ELF-1 (cell line): ENCODE data around the gene WNT11.

Experiments used
- DNase-seq: peaks from one replicate; pipeline ENCODE4 v3.0.0-alpha.2; 2016; ENCODE audit warnings: low read depth, low spot score

Gene WNT11

DNA sequence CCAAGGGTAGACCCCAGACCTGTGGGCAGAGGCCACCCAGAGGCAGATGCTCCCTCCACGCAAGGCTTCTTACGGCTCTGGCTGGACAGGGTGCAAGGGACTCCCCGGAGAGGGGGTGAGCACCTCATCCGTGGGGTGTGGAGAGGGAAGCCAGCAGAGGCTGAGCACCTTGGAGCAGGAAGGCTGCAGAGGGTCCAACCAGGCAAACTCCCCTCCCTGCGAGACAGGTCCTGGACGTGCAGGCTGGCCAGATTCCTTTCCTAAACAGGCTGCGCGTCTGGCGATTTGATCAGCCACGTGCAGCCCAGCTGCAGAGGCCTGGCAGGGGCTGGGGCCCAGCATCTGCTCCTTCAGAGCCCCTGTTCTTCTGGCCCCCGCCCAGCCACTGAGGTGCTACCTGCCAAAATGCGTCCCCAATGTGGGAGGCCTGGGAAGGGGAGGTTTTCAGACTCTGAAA lies 49.3 kb downstream of the WNT11 start:
- no peak for DNase-seq

DNA sequence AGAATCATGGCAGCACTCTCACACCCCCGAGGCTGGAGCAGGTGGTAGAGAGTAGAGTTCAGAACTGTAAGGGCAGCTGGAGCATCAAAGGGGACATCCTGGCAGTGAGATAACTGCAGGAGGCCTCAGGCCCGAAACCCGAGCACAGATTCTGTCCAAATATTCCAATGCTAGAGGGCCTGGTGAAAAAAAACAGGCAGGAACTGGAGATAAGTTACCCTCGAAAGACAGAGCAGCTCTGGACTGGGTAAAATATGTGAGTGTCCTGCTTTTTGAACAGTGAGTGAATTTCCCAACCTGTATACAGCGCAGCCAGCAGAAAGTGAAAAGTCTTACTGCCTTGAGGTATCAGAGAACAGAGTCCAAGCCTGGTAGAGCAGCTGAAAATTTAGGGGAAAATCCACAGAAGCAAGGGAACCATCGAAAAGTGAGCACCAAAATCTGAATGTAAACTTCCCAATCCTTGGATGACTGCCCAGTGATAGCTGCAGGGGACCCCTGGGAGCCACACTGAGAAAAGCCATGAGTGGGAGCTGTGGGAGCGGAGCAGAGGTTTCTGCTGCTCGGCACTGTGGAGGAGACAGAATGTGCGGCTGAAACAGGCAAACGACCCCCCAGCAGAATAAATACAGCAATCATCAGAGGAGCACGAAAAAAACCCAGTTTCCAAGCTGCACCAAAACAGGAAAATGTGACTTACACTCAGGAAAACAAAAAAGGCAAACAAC lies 50.6 kb downstream of the WNT11 start:
- DNase-seq: peak; percentile 72

DNA sequence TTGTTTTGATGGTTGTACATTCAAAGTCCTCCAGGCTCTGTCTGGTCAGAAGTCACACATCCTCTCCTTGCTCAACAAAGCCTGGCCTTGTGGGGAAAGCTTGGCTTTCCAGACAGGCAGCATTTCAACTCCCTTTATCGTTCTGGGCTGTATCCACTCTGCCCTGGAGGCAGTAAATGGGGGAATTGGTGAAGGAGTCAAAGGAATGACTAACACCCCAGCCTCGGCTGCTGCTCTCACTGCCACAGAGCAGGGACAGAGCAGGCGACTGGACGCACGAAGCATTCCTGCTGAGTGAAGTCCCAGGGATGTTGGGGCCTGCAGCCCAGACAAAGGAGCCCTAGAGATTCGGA lies 52.8 kb downstream of the WNT11 start:
- DNase-seq: peak; percentile 93

DNA sequence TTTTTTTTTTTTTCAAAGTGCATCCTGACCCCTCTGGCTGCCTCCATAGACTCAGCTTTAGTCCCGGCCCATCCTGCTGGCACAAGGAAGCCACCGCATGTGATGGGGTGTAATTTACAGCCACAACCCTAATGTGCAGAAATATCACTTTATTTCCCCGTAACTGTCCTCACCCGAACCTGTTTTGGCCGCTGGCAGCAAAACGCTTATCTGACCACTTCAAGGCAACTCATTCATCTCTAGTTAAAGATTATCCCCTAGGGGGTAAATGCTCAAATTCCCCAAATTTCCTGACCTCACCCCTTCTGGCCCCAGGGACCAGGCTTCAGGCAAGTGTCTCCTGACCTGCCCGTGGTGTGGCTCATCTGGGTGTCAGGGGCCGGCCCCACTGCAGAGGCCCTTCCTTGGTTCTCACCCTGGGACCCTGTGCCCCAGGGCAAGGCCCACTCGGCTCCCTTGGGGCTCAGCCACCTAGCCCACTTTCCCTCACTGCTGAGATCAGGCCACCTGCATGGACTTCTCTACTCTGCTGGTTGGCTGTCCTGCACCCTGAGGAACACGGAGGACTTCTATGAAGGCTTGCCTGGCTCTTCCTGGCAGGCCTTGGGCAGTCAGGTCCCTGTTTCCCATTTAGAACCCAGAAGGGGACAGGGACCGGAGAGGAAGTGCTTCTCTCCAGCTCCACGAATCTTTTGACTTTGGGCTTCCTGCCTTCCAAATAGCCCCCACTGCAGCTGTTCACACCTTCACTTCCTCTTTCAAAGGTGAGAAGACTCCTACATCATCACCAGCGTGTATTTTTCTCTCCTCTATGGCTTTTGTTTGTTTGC lies 53.3 kb downstream of the WNT11 start:
- DNase-seq: peak; percentile 74

DNA sequence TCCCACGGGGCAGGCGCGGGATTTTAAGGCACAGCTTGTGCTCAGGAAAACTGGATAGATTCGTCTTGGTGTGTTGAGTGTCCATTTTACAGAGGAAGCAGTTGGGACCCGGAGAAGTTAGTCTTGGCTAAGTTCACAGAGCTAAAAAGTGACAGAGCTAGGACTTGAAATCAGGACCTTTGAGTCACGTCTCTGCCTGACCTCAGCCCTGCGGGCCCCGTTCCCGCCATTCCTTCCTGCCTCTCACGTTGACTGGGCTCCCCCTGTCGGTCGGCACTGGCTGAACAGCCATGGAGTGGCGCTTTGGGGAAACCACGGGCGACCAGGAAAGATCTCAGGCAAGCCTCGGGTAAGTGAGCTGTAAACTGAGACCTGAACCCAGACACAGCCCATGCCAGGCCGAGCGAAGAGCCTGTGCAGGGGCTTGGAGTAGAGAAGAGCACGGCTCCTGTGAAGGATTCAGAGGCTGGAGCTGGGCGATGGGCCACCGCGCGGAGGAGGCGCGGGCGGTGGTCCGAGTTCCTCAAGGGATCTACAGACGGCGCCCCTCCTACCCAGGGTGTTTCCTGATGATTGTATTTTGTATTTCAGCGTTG lies 54.1 kb downstream of the WNT11 start:
- DNase-seq: peak; percentile 94

DNA sequence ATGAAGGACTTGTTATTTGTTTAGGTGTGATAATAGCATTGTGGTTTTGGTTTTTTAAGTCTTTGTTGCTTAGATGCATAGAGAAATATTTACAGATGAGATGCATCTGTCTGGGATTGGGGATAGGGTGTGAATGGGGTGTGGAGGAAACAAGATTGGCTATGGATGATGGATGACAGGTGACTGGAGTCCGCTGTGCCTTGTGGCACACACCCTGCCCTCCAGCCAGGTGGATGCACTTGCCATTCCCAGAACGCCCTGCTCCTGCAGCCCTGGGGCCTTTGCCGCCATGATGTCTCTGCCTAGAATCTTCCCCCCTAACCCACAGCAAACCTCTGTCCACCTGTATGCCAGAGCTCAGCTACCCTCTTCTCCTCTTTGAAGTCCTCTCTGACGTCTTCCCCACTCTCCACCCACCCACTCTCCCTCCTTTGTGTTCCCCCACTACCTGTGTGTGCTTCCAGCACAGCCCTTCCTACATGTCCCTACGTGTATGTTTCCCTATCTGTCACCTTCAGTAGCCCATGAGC lies 54.7 kb downstream of the WNT11 start:
- no peak for DNase-seq

DNA sequence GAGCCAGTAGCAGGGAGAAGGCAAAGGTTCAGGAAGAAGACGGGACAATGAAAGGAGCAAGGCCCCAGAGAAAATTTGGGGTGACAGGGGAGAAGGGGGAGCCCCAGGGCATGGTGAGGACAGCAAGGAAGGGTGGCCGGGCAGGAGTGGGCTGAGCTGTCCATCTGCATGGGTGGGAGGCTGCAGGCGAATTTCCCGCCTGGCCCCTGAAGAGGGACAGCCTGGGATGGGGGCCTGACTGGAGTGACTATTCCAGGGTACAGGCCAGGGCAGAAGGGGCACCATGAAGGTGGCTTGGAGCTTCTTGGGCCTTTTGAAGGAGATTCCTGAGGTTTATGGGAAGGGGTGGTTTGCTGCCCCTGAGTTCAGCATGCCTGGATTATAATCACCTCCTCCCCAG lies 56.2 kb downstream of the WNT11 start:
- no peak for DNase-seq

DNA sequence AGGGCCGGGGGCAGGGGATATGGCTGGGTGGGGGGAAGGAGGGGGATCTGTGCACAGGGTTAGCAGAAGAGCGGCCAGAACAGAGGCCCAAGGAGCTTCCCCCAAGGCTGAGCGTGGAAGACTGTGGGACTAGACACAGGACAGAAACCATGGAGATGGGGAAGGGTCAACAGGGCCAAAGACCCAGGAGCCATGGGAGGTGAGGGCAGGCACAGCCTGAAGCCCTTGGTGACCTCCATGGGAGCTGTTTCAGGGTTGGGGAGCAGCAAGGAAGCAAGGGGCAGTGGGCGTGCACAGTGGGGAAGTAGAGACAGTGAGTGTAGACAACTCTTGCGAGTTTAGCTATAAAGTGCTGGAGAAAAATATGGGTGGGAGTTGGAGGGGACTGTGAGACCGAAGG lies 56.6 kb downstream of the WNT11 start:
- no peak for DNase-seq

DNA sequence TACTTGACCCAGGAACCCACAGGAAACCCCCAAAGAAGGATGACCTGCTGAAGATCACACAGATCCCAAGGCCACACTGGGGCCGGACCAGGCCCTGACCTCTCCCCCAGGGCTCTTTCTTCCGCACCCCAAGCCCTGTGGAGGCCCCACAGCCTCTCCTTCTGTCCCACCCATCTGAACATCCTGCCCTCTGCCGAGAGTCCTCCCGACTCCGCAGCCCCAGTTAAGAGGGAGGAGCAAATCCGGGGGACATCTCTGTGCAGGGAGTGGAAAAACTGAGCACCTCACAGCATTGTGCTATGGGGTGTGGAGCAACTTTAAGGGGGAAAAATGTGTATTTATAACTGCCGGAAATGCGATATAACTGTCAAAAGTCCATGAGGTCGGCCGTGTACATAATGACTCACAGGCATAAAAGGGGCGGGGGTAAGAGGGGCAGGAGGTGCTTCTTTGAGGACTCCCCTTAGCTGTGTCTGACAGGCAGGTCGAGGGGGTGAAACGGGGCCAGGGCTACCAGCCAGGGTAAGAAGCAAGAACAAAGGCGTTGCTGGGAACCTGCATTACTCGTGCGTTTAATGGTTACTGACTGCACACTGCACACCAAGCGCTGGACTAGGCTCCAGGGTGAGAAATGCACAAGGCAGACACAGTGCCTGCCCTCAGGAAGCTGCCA lies 57.2 kb downstream of the WNT11 start:
- no peak for DNase-seq

DNA sequence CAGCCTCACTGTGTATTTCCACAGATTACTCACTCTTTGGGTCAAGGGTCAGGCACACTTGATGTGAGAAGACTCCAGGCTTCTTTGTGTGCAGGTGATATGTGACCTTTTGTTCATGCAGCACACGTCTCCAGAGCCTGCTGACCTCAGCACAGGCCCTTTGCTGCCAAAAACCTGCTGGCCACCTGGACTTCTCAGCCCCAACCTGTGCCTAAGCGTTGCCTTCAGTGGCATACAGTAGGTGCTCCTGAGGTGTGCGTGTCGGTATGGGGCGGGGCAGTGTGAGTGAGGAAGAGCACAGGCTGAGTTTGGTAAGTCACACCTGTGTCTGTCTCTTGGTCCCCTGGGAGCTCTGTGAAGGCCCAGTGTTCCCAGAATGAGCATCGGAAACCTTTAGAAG lies 58.1 kb downstream of the WNT11 start:
- no peak for DNase-seq

DNA sequence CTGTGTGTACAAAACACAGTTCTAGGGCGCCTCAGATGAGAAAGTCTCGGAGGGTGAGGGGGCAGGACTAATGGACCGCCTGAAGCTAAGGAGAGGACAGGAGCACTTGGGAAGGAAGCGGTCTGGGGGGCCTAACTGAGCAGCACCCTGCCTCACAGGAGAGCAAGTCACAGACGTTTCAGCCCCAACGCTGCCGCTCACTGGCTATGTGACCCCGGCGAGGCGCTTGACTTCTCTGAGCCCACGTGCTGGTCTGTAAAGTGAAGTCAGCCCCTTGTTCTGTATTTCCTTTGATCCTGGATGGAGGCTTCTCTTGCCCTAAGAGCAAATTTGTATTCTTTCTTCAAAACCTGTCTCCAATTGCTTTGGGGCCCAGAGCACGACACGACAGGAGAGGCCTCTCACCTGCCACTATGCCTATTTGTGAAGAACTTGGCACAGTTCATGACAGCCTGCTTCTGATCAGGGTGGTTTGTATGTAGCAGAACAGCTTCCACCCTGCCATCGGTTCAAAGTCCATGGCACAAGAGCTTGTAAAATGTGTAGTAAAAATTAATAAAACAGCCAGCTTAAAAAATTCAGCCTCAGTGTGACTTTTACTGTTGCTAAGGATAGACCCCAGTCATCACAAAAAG lies 59.1 kb downstream of the WNT11 start:
- peak; percentile 30 for DNase-seq

DNA sequence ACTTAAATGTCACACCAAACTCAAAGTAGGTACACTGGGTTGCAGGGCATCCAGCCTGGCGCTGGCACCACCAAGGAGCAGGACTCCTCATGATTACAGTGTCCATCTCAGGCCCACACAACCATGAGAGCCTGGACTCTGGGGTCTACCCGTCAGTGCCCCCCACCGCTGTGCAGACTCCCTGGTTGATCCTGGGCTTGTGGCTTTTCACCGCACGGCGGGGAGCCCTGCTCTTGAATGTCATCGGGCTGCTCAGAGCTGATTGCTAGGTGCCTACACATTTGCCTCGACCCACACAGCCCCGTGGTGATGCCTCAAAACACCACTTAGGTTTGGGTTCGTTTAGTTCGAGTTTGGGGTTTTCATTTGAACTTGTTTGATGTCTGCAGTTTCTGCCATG lies 63.0 kb downstream of the WNT11 start:
- no peak for DNase-seq

DNA sequence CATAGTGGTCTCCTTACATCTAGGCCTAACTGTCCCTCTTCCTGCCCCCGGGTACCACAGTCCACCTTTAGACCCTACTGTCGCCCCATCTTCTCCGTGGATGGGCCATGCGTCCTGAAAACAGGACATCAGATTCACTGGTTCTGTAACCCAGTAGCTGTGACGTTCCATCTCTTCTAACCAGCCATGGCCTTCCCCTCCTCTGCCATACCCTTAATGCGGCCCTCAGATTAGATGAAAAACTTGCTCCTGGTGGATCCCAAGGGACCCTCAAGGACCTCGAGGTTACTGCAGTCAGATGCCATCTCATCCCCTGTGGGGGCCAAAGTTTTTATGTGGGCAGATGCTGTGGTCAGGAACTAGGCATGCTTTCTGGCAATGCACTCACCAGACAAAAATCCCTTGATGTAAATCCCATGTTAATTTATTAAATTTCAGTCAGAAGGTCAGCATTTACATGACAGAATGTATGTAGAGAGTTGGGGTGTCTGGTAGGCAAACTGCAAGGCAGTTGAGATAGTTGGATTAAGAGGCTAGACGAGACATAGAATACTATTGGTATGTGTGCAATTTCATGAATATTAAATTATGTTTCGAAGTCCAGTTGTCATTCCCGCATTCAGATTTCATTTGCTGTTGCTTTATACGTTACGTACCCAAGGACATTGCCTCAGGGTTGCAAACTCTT lies 64.3 kb downstream of the WNT11 start:
- no peak for DNase-seq

DNA sequence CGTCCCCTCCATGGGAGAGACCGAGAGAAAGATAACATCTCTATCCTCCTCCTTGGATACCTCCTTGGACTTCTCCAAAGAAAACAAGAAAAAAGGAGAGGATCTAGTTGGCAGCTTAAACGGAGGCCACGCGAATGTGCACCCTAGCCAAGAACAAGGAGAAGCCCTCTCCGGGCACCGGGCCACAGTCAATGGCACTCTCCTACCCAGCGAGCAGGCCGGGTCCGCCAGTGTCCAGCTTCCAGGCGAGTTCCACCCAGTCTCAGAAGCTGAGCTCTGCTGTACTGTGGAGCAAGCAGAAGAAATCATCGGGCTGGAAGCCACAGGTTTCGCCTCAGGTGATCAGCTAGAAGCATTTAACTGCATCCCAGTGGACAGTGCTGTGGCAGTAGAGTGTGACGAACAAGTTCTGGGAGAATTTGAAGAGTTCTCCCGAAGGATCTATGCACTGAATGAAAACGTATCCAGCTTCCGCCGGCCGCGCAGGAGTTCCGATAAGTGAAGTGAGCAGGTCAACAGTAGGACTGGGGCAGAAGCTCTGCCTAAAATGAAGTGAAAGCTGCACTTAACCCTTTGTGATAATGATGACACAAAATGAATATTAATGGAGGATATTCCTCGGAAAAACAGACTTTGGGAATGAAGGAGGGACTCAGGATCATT lies 65.3 kb downstream of the WNT11 start:
- no peak for DNase-seq

DNA sequence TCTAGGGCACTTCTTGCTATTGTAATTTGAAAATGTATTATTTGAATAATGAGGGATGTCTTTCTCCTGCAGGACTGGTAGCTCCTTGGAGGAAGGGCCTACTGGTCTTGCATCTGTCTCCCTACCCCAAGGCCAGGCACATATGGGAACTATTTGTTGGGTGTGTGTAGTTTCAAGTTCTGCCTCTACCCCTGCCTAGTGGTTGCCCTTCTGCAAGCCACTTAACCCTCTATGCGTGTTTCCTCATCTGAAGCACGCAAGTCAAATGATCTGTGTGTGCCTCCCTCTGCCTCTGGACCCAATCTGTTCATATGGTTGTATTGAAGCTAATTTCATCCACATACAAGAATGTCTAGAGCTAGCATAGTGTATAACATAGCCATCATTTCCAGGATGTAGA lies 67.0 kb downstream of the WNT11 start:
- DNase-seq: no peak
